ENCODE results near the gene MAPKAPK2.

The MAPKAPK2 gene

GRCh38 chr1:206723805-206724472, 39.2 kb downstream of the MAPKAPK2 start:
- peak; percentile 82 for DNase-seq

- DNase-seq, result peak; percentile 46
Observed at GRCh38 chr1:206725109-206725963, 40.6 kb downstream of the MAPKAPK2 start.

GRCh38 chr1:206727981-206728696, 43.4 kb downstream of the MAPKAPK2 start:
- no peak for DNase-seq

- no peak for DNase-seq
Observed at GRCh38 chr1:206728697-206728987, 43.9 kb downstream of the MAPKAPK2 start.

GRCh38 chr1:206729050-206729449, 44.3 kb downstream of the MAPKAPK2 start:
- no peak for DNase-seq

- DNase-seq, result no peak
Observed at GRCh38 chr1:206729507-206729906, 44.8 kb downstream of the MAPKAPK2 start.

- no peak for DNase-seq
Observed at GRCh38 chr1:206732508-206732907, 47.8 kb downstream of the MAPKAPK2 start.

GRCh38 chr1:206732992-206733391, 48.3 kb downstream of the MAPKAPK2 start:
- no peak for DNase-seq

- peak; percentile 39 for DNase-seq
Observed at GRCh38 chr1:206734499-206735142, 49.9 kb downstream of the MAPKAPK2 start.

GRCh38 chr1:206735553-206736031, 50.9 kb downstream of the MAPKAPK2 start:
- peak; percentile 33 for DNase-seq

- no peak for DNase-seq
Observed at GRCh38 chr1:206736878-206737728, 52.4 kb downstream of the MAPKAPK2 start.

- DNase-seq, result no peak
Observed at GRCh38 chr1:206737729-206738201, 53.1 kb downstream of the MAPKAPK2 start.

GRCh38 chr1:206738370-206739366, 54.0 kb downstream of the MAPKAPK2 start:
- DNase-seq, result peak; percentile 38

GRCh38 chr1:206739411-206740076, 54.8 kb downstream of the MAPKAPK2 start:
- DNase-seq, result no peak

- DNase-seq, result no peak
Observed at GRCh38 chr1:206741142-206741701, 56.5 kb downstream of the MAPKAPK2 start.

GRCh38 chr1:206742719-206743383, 58.1 kb downstream of the MAPKAPK2 start:
- DNase-seq, result no peak

- peak; percentile 31 for DNase-seq
Observed at GRCh38 chr1:206744683-206745082, 60.0 kb downstream of the MAPKAPK2 start.

GRCh38 chr1:206745301-206745700, 60.6 kb downstream of the MAPKAPK2 start:
- no peak for DNase-seq
